ENCODE measurements around the gene TMCC3. TPM values are rescaled to one million over a fixed set of nuclear protein-coding genes. Genes with fewer than 3 reads are reported as not detected.

TMCC3 gene
- total RNA-seq, 4 donors from 2014 or later: 11.2 to 18.1 (median 16.4) TPM

DNA sequence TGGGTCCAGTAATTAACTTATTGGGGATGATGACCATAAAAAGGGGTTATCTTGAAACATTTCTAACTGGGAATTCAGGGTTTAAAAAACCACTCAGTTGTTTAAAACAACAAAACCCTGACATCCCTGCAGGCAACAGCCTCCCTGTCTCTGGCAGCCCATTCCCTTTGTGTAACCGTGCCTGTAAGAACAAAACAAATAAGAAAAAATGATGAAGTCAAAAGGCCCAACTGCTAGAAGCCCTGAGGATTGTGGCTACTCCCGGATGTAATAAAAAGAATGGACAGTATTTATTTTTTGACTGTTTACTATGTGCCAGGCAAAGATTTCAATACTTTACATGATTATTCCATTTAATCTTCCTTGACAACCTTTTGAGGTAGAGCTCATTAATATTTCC, 75.3 kb downstream of the TMCC3 start:
- no peaks in the 10 kb centered on the region for H3K27me3 ChIP-seq
- no peak for DNase-seq (ENCODE audit: low spot score in 2 of 2)
- H3K4me3 ChIP-seq: no peak overlapping the region
- WGBS: 63% methylated on average over 2 of the region's 2 CpGs
- H3K27ac ChIP-seq: no peak overlapping the region
- TF ChIP-seq POLR2AphosphoS5 (IDR thresholded peaks at IDR 0.05): no peak
- no peak for TF ChIP-seq POLR2A (IDR thresholded peaks at IDR 0.05)
- no peak for TF ChIP-seq EP300 (IDR thresholded peaks at IDR 0.05)
- TF ChIP-seq, protein P1, sequence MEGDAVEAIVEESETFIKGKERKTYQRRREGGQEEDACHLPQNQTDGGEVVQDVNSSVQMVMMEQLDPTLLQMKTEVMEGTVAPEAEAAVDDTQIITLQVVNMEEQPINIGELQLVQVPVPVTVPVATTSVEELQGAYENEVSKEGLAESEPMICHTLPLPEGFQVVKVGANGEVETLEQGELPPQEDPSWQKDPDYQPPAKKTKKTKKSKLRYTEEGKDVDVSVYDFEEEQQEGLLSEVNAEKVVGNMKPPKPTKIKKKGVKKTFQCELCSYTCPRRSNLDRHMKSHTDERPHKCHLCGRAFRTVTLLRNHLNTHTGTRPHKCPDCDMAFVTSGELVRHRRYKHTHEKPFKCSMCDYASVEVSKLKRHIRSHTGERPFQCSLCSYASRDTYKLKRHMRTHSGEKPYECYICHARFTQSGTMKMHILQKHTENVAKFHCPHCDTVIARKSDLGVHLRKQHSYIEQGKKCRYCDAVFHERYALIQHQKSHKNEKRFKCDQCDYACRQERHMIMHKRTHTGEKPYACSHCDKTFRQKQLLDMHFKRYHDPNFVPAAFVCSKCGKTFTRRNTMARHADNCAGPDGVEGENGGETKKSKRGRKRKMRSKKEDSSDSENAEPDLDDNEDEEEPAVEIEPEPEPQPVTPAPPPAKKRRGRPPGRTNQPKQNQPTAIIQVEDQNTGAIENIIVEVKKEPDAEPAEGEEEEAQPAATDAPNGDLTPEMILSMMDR (IDR thresholded peaks at IDR 0.05): no peak
- H3K4me1 ChIP-seq: no peaks in the 10 kb centered on the region
- H3K36me3 ChIP-seq: peaks cover 23% of the 10 kb centered on the region
- H3K9me3 ChIP-seq: no peaks in the 10 kb centered on the region

DNA sequence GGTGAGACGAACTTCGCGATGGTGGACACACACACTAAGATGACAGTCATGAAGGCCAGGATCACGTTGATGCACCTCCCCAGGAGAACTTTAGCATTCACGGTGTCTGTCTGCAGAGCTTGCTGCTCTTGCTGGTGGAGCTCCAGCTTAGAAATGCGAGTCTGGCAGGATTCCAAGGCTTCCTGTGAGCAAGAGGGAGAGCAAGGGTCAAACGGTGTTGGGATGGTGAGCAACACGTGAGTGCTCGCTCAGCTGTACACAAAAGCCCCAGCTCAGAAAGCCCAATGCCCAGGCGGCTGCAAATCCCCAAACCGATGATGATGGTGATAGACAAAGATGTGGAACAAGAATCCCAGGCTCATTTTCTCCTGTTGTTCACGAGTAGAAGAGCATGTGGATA, 78.8 kb downstream of the TMCC3 start:
- H3K27me3 ChIP-seq: no peaks in the 10 kb centered on the region
- TF ChIP-seq POLR2A (IDR thresholded peaks at IDR 0.05) (no peak), POLR2AphosphoS5 (IDR thresholded peaks at IDR 0.05) (no peak), EP300 (IDR thresholded peaks at IDR 0.05) (no peak)
- TF ChIP-seq, protein P1 (IDR thresholded peaks at IDR 0.05): no peak
- no peaks in the 10 kb centered on the region for H3K4me1 ChIP-seq
- no peaks in the 10 kb centered on the region for H3K9me3 ChIP-seq
- H3K36me3 ChIP-seq: peaks cover 18% of the 10 kb centered on the region
- H3K27ac ChIP-seq: no peak overlapping the region
- DNase-seq (ENCODE audit: low spot score in 2 of 2): no peak
- no peak overlapping the region for H3K4me3 ChIP-seq
- WGBS: 60% methylated on average over 12 of the region's 12 CpGs

GRCh38 chr12:94570161-94570560, 80.2 kb downstream of the TMCC3 start:
- 82% methylated on average over 7 of the region's 7 CpGs for whole genome bisulfite sequencing
- Histone ChIP-seq H3K4me3 (no peak overlapping the region), H3K36me3 (peaks cover 18% of the 10 kb centered on the region), H3K27ac (no peak overlapping the region), H3K27me3 (no peaks in the 10 kb centered on the region), H3K4me1 (no peaks in the 10 kb centered on the region), H3K9me3 (no peaks in the 10 kb centered on the region)
- TF ChIP-seq POLR2A (IDR thresholded peaks at IDR 0.05) (no peak), POLR2AphosphoS5 (IDR thresholded peaks at IDR 0.05) (no peak), EP300 (IDR thresholded peaks at IDR 0.05) (no peak)
- DNase-seq (ENCODE audit: low spot score in 2 of 2): no peak

GRCh38 chr12:94567761-94568160, 82.6 kb downstream of the TMCC3 start:
- no peak for TF ChIP-seq EP300 (IDR thresholded peaks at IDR 0.05)
- no peak for TF ChIP-seq POLR2AphosphoS5 (IDR thresholded peaks at IDR 0.05)
- TF ChIP-seq, protein P1 (IDR thresholded peaks at IDR 0.05): no peak
- no peak for TF ChIP-seq POLR2A (IDR thresholded peaks at IDR 0.05)
- H3K27ac ChIP-seq: no peak overlapping the region
- WGBS: 86% methylated on average over 6 of the region's 6 CpGs
- no peak for DNase-seq (ENCODE audit: low spot score in 2 of 2)
- H3K36me3 ChIP-seq: peaks cover 18% of the 10 kb centered on the region
- H3K4me3 ChIP-seq: no peak overlapping the region
- H3K9me3 ChIP-seq: no peaks in the 10 kb centered on the region
- no peaks in the 10 kb centered on the region for H3K27me3 ChIP-seq
- H3K4me1 ChIP-seq: no peaks in the 10 kb centered on the region

- WGBS: 94% methylated on average over 8 of the region's 8 CpGs
- Histone ChIP-seq H3K4me1 (peaks cover 10% of the 10 kb centered on the region), H3K27ac (no peak overlapping the region), H3K27me3 (no peaks in the 10 kb centered on the region), H3K4me3 (no peak overlapping the region), H3K9me3 (no peaks in the 10 kb centered on the region), H3K36me3 (peaks cover 16% of the 10 kb centered on the region)
- TF ChIP-seq, protein P1 (IDR thresholded peaks at IDR 0.05): no peak
- no peak for TF ChIP-seq EP300 (IDR thresholded peaks at IDR 0.05)
- TF ChIP-seq POLR2A (IDR thresholded peaks at IDR 0.05): no peak
- TF ChIP-seq POLR2AphosphoS5 (IDR thresholded peaks at IDR 0.05): no peak
- DNase-seq (ENCODE audit: low spot score in 2 of 2): no peak
These were observed 84.0 kb downstream of the TMCC3 start for GRCh38 chr12:94566345-94566744.

DNA sequence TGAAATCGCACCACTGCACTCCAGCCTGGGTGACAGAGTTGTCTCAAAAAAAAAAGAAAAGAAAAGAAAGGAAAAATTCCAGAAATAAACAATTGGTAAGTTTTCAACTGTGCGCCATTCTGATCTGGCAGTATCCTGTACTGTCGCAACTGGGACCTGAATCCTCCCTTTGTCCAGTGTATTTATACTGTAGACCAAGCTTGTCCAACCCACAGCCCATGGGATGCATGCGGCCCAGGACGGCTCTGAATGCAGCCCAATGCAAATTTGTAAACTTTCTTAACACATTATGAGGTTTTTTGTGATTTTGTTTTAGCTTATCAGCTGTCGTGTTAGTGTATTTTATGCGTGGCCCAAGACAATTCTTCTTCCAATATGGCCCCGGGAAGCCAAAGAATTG, 84.7 kb downstream of the TMCC3 start:
- H3K36me3 ChIP-seq: peaks cover 16% of the 10 kb centered on the region
- peaks cover 16% of the 10 kb centered on the region for H3K4me1 ChIP-seq
- H3K27me3 ChIP-seq: no peaks in the 10 kb centered on the region
- H3K4me3 ChIP-seq: no peak overlapping the region
- TF ChIP-seq EP300 (IDR thresholded peaks at IDR 0.05) (no peak), POLR2A (IDR thresholded peaks at IDR 0.05) (no peak), POLR2AphosphoS5 (IDR thresholded peaks at IDR 0.05) (no peak)
- TF ChIP-seq, protein P1 (IDR thresholded peaks at IDR 0.05): no peak
- H3K9me3 ChIP-seq: no peaks in the 10 kb centered on the region
- 94% methylated on average over 8 of the region's 8 CpGs for WGBS
- DNase-seq (ENCODE audit: low spot score in 2 of 2): no peak
- H3K27ac ChIP-seq: no peak overlapping the region

Measured in suprapubic skin (tissue), 4 donors.